ENCODE measurements around the gene DPYD.

DPYD gene

GRCh38 chr1:97507863-97508262 is 413.0 kb downstream of the DPYD start:
- no peak for DNase-seq

DNA sequence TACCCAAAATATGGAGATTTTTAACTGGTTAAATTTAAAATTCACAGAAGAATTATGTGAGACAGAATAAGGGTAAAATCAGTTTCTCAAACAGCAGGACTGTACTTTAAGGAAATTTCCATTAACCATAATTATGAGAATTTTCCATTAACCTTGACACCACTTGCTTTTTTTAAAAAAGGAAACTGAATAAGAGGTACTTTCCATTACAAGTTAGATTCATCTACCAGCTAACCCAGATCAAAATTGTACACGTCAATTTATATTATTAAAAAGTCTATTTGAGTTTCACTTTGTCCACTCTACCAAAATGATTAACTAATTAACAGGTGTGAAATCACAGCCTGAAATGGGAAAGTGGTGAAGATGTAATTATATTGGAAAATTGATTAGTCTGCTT is 414.5 kb downstream of the DPYD start:
- DNase-seq = no peak

GRCh38 chr1:97505816-97506215 is 415.0 kb downstream of the DPYD start:
- DNase-seq = no peak

- no peak for DNase-seq
Measured at GRCh38 chr1:97505289-97505688, 415.5 kb downstream of the DPYD start.

DNA sequence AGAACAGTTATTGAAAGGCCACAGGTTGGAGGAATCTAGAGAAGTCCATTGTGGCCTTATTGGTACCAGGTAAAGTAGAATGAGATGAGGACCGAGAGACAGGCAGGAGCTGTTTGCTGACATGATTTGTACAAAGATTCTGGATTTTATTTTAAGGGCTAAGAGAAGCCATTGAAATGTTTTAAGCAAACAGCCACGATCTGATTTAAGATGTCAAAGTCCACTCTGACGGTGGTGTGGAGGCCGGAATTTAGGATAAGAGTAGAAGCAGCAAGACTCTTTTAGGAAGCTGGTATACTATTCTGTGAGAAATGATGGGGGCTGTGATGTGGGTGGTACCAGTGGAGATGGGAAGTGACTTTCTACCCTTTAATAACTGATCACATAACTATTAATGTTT is 418.5 kb downstream of the DPYD start:
- DNase-seq = no peak

DNA sequence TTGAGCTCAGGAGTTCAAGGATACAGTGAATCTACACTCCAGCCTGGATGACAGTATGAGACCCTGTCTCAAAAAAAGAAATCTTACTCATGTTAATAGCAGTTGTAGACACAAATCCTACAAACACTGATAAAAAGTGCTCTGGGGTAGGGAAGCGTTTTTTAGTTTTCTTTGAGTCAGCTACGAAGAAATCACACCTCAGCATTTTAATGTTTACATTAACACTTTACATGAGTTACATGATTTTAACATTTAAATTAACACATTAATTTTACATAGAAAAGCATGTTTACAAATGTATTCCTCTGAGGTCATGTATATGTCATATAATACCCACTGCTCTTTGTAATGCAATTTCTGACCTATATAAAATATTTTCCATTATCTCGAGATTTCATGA is 419.2 kb downstream of the DPYD start:
- no peak for DNase-seq

DNA sequence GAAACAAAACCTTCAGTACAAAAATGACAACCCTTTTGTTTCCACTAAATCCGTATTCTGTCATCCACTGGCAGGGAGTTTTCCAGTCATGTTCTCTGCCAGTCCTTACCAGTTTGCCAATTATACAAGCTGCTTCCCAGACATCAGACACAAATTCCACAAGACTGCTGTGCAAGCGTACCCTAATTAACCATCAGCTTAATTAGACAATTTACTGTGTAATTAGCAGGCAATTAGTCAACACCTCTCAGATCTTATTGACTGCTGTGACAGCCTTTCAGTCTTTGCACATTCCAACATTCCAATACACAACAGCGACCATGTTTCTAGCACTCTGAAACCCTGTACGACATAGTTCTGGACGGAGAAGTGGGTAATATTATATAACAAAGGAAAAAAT is 420.1 kb downstream of the DPYD start:
- no peak for DNase-seq

DNA sequence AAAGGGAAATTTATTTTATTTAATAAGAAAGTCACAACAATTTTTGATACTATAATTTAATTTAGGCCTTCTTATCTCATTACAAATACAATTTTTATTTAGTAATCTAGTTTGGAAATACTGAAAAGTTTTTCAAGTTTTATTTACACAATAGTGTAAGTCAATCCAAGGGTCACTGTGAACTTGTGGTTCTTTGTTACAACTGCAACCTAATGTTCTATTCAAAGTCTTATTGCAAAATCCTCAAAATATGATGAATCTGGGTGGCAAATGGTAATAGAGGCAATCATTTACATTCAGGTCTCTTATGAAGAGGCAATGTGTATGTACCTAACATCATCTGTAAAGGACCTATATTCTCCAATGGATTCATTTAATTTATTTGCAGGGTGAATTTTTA is 421.2 kb downstream of the DPYD start:
- DNase-seq = no peak

DNA sequence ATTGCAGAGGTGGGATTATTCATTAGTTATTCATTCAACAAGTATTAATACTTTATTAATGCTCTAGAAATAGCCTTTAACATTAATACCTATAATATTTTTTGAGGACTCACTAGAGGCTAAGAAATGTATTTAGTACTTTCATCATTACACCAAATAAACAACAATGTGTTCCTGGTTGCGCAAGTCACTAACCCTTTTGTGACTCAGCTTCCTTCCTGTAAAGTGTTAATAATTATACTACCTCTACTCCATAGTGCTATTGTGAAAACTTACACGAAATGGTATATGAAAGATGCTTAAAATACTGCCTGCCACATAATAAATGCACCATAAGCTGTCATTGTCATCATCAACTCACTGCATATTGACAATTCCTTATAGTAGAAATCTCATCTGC is 431.0 kb downstream of the DPYD start:
- DNase-seq = no peak

DNA sequence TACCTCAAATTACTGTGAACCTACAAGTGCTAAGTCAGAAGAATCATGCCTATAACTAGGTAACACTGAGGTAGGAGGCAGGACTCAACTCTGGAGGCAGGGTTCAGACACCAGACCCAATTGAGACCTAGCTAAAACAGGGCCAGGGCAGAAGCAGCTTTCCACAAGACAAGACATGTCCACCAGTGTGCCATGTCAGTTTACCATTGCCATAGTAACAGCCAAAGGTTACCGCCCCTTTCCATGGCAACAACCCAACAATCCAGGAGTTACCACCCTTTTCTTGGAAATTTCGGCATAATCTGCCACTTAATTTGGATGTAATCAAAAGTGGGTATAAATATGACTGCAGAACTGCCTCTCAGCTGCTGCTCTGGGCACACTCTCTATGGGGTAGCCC is 432.3 kb downstream of the DPYD start:
- no peak for DNase-seq

- DNase-seq = no peak
Measured at GRCh38 chr1:97482022-97482421, 438.8 kb downstream of the DPYD start.

GRCh38 chr1:97467445-97467844 is 453.4 kb downstream of the DPYD start:
- DNase-seq = no peak

- DNase-seq = no peak
Measured at GRCh38 chr1:97464305-97464704, 456.5 kb downstream of the DPYD start.

- no peak for DNase-seq
Measured at GRCh38 chr1:97461782-97462181, 459.1 kb downstream of the DPYD start.

DNA sequence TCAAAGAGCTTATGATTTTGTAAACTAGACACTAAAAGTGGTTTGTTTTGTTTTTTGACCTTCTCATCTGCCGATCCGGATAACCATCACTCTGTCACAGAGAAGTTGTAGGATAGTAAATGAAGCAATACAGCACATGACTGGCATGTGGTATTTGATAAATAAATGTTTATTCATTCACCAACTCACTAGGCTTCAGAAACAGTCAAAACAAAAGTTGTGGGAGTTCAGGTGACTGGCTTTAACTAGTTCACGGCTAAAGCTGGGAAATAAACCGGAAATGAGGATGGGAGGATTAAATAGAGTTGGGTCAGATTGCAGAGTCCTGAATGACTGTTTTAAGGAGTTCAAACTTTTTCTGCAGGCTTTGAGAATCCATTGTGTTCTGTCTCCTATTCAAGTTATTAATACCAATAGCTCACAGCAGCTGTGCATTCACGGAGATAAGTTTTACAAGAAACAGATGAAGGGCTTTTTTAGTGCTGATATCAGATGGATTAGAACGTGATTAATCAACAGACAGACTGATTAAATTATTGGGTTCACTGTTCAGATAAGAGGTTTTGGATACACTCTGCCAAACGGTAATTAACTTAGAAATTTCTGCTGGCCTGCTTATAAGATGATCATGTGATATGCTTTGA is 463.3 kb downstream of the DPYD start:
- DNase-seq = no peak

- no peak for DNase-seq
Measured at GRCh38 chr1:97451944-97452343, 468.9 kb downstream of the DPYD start.

DNA sequence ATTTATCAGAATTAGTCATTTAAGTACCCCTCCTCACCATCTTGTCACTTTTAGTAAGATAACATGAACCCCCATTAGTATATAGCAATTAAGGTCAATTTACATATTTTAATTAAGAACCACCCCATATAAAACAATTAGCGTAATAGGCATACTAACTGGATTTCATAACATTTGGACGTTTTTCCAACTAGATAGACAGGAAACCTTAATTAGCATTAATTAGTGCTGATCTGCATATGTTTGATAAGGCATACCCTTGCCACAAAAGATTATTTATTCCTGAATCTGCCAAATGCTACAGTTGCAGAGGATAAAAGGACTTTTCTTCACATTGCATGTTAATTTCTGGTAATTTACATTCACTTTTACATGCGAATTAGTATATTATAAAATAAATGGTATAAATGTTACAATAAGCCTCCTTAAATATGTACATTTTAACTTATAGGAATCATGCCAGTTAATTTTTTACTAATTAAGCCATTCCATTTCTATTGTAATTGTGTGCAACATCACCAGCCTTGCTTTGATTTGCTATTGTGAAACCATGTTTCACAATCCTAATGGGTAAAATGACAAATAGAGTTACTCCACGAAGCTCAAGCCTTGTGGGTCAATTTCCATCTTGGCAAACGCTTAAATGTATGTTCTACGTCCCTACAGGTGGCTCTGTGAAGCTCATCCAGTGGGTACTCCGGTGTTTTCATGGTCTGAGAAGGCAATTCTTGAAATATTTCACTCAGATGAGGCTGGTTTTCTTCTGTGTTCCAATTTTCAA is 469.6 kb downstream of the DPYD start:
- no peak for DNase-seq

DNA sequence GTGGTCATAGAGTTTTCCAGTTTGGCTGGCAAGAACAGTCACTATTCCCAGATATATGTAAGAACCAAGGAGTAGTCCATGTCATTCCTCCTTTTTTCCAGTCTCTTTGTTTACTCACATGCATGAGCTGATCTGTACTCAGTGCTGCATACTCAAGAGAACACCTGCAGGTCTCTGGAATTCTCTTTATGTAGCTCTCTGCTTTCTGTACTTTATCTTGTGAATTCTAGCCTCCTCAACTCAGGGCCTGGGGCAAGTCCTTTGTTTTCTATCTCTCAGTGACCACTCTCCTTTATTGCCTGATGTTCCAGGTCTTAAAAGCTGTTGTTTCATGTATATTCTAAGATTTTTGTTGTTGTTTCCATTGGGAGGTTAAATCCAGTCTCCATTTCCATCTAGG is 478.9 kb downstream of the DPYD start:
- no peak for DNase-seq

- DNase-seq = no peak
Measured at GRCh38 chr1:97433824-97434177, 487.0 kb downstream of the DPYD start.

DNA sequence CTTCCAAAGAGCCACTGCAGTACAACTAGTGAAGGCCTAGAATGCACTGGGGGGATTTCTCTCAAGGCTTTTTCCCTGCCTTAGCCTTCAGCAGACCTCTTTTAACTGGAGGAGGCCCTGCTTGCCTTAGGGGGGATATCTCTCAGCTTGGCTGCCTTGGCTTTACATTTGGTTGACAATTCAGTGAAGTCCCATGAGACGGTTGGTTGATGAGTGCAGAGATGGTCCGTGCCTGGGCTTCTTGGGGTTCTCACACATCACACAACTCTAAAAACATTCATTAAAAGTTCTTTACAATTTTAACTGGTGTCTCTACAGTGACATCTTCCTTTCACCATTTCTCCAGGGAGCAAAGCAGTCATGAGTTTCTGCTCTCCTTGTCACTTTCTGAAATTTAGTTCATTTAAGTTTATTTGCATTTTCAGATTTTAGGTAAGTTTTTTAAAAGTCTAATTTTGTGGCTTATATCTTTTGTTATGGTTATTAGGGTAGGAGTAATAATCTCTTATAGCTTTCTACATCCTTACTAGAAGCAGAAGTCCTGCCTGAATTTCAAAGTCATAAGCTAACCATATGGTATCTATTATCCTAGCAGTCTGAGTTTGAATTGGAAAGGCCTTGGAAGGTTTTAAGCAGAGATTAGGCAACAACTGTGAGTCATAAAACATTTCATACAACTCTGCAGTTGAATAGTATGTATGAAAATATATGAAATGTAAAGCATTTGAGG is 487.6 kb downstream of the DPYD start:
- DNase-seq = no peak

- no peak for DNase-seq
Measured at GRCh38 chr1:97427371-97427770, 493.5 kb downstream of the DPYD start.

DNA sequence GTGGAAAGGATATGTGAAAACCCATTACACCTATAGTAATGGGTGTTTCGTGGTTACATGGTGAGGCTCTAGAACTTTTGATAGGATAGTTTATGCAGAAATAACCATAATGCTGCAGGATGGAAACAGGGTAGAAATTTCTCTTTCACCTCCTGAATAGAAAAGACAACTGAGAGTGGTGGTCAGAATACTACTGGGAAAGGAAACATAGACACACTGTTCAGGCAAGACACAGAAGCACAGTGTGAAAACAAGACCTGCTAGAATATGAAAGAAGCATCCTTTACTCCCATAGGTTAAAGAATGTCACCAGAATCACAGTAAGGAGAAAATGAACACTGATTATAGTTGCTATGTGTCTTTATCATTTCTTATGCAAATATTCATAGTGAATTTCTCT is 496.6 kb downstream of the DPYD start:
- DNase-seq = no peak

DNA sequence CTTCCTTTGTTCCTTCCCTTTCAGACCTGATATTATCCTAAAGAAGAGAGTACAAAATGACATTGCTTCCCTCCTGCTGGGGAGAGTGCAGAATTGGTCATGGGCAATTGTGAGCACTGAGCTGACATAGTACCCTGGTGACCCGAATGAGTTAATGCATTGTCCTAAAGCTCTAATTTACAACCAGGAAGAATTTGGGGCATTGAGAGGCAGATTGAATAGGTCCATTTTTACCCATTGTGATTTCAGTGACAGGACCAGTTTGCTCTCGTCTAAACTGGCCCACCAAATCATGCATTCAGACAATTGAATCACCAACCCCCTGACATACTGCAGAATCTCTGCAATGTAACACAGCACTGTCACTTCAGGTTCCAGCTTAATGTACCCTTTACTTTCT is 497.4 kb downstream of the DPYD start:
- no peak for DNase-seq

- DNase-seq = no peak
Measured at GRCh38 chr1:97417661-97418060, 503.2 kb downstream of the DPYD start.

Data from NCI-H2081 treated with DMSO at 0.1 percent for 48 hours (cell line).